Progenitor cell of endocrine pancreas (in vitro differentiated cells): Measurements from ENCODE around the gene KLF9. TPM values are rescaled to one million over a fixed set of nuclear protein-coding genes. Genes with fewer than 3 reads are reported as not detected.

Experiments used
- DNase-seq: peaks from one replicate; pipeline ENCODE4 v3.0.0; 2021; ENCODE audit warnings: low spot score; ENCODE audit not compliant: unreplicated experiment
- H3K27ac Mint-ChIP-seq: 2 replicates; pipeline ENCODE4 v1.8.0; 2021; ENCODE audit warnings: mild to moderate bottlenecking, moderate library complexity, mixed read lengths
- H3K27me3 Mint-ChIP-seq: 2 replicates; pipeline ENCODE4 v1.8.0; 2021; ENCODE audit warnings: mixed read lengths
- H3K36me3 Mint-ChIP-seq: 2 replicates; pipeline ENCODE4 v1.8.0; 2022; ENCODE audit warnings: mixed read lengths; ENCODE audit not compliant: insufficient read depth
- H3K4me1 Mint-ChIP-seq: 2 replicates; pipeline ENCODE4 v1.8.0; 2021; ENCODE audit warnings: low read depth, mixed read lengths
- H3K4me3 Mint-ChIP-seq: 2 replicates; pipeline ENCODE4 v1.8.0; 2021; ENCODE audit warnings: low read depth, mild to moderate bottlenecking, moderate library complexity, mixed read lengths
- H3K9me3 Mint-ChIP-seq: 2 replicates; pipeline ENCODE4 v1.8.0; 2021; ENCODE audit warnings: low read depth, mixed read lengths
- CTCF ChIP-seq: fragments of 200-600 bp; sonication (generic); IDR thresholded peaks from one replicate; pipeline ENCODE4 v1.5.0; 2021; ENCODE audit warnings: antibody characterized with exemption, mild to moderate bottlenecking; ENCODE audit not compliant: unreplicated experiment
- total RNA-seq: library from RNA; stranded (reverse); gene quantifications from 2 replicates; pipeline ENCODE4 v1.2.1, GENCODE V29; 2021

Gene KLF9
- total RNA-seq, 1 donor from 2014 or later, result 0.57 TPM

GRCh38 chr9:70425192-70425591, 10.7 kb upstream of the KLF9 start:
- Mint-ChIP-seq H3K4me3 (no peak overlapping the region), H3K27me3 (peaks cover 32% of the 10 kb centered on the region), H3K9me3 (no peaks in the 10 kb centered on the region), H3K4me1 (peaks cover 13% of the 10 kb centered on the region), H3K36me3 (no peaks in the 10 kb centered on the region), H3K27ac (no peak overlapping the region)
- TF ChIP-seq CTCF, result no peak
- no peak for DNase-seq

- TF ChIP-seq CTCF, result no peak
- Mint-ChIP-seq H3K4me3 (no peak overlapping the region), H3K9me3 (no peaks in the 10 kb centered on the region), H3K4me1 (peaks cover 15% of the 10 kb centered on the region), H3K36me3 (no peaks in the 10 kb centered on the region), H3K27me3 (peaks cover 33% of the 10 kb centered on the region), H3K27ac (no peak overlapping the region)
- DNase-seq, result no peak
These were observed 8.1 kb upstream of the KLF9 start for GRCh38 chr9:70422371-70423043.

GRCh38 chr9:70421272-70422180, 7.1 kb upstream of the KLF9 start:
- no peak for DNase-seq

GRCh38 chr9:70420441-70421271, 6.2 kb upstream of the KLF9 start:
- Mint-ChIP-seq H3K4me1 (peaks cover 15% of the 10 kb centered on the region), H3K4me3 (peak overlapping the region; percentile 70), H3K9me3 (no peaks in the 10 kb centered on the region), H3K27me3 (peaks cover 41% of the 10 kb centered on the region), H3K27ac (peak overlapping the region; percentile 100), H3K36me3 (no peaks in the 10 kb centered on the region)
- peak; percentile 58 for DNase-seq
- no peak for TF ChIP-seq CTCF

More at GRCh38 chr9:70421272-70422180, 7.1 kb upstream of the KLF9 start:
- peak overlapping the region; percentile 70 for H3K4me3 Mint-ChIP-seq
- H3K36me3 Mint-ChIP-seq, result no peaks in the 10 kb centered on the region
- no peak for TF ChIP-seq CTCF
- H3K9me3 Mint-ChIP-seq, result no peaks in the 10 kb centered on the region
- H3K4me1 Mint-ChIP-seq, result peaks cover 15% of the 10 kb centered on the region
- H3K27ac Mint-ChIP-seq, result peak overlapping the region; percentile 22
- H3K27me3 Mint-ChIP-seq, result peaks cover 39% of the 10 kb centered on the region
